MCF 10A (cell line): ENCODE results near the gene TAL1. TPM values are rescaled to one million over a fixed set of nuclear protein-coding genes. Genes with fewer than 3 reads are reported as not detected.

Source experiments
- BruUV-seq: library from RNA; stranded (reverse); fragments of 400-500 nt; replicated peaks from 2 replicates; lab custom pipeline; 2021; lab: Mats Ljungman, UMichigan
- CTCF ChIA-PET: fragments of 300-600 bp; sonication (Branson Sonifier 250); formaldehyde crosslinking; extraction: SDS; loops from one replicate; lab custom pipeline; 2021; ENCODE audit warnings: antibody characterized with exemption, inconsistent platforms; lab: Yijun Ruan, JAX
- POLR2A ChIA-PET: fragments of 300-600, 350-650 bp; sonication (Branson Sonifier 250); formaldehyde crosslinking; extraction: SDS; loops from one replicate; lab custom pipeline; 2020; ENCODE audit warnings: antibody characterized with exemption, inconsistent platforms; lab: Yijun Ruan, JAX
- DNase-seq: peaks from one replicate; pipeline ENCODE4 v3.0.0-alpha.2; 2018; ENCODE audit not compliant: unreplicated experiment
- H3K27ac Mint-ChIP-seq: one replicate; pipeline ENCODE4 v1.8.0; 2022; ENCODE audit warnings: mild to moderate bottlenecking, low read depth, mixed read lengths; ENCODE audit not compliant: unreplicated experiment
- H3K27me3 Mint-ChIP-seq: one replicate; pipeline ENCODE4 v1.8.0; 2022; ENCODE audit warnings: mixed read lengths; ENCODE audit not compliant: insufficient read depth, unreplicated experiment
- H3K36me3 Mint-ChIP-seq: one replicate; pipeline ENCODE4 v1.8.0; 2022; ENCODE audit warnings: mild to moderate bottlenecking, moderate library complexity, mixed read lengths; ENCODE audit not compliant: insufficient read depth, unreplicated experiment
- H3K4me1 Mint-ChIP-seq: one replicate; pipeline ENCODE4 v1.8.0; 2022; ENCODE audit warnings: mixed read lengths; ENCODE audit not compliant: insufficient read depth, unreplicated experiment
- H3K4me3 Mint-ChIP-seq: one replicate; pipeline ENCODE4 v1.8.0; 2022; ENCODE audit warnings: mild to moderate bottlenecking, moderate library complexity, mixed read lengths; ENCODE audit not compliant: unreplicated experiment
- H3K9me3 Mint-ChIP-seq: one replicate; pipeline ENCODE4 v1.8.0; 2022; ENCODE audit warnings: mixed read lengths; ENCODE audit not compliant: unreplicated experiment
- CTCF ChIP-seq: fragments of 200-600 bp; IDR thresholded peaks from one replicate; pipeline ENCODE4 v1.8.0; 2022; ENCODE audit warnings: antibody characterized with exemption, mild to moderate bottlenecking; ENCODE audit not compliant: unreplicated experiment
- intact Hi-C: fragments of 100-400 bp; cut with micrococcal nuclease; formaldehyde crosslinking; loops from 2 replicates; pipeline ENCODE4 v1.14.1; 2022
- total RNA-seq: library from RNA; stranded (reverse); gene quantifications from 2 replicates; pipeline ENCODE4 v1.2.3, GENCODE V29; 2022

The TAL1 gene
- total RNA-seq, 1 experiment from 2014 or later: not detected

GRCh38 chr1:47219590-47220220 is 12.3 kb downstream of the TAL1 start:
- H3K27ac Mint-ChIP-seq: no peak overlapping the region
- CTCF ChIA-PET: interaction anchor here (1.0 kb wide), 1 partner anchor 26 kb away, joined by 3 read pairs; no protein-coding TSS in a partner anchor

GRCh38 chr1:47219001-47219400 is 13.0 kb downstream of the TAL1 start:
- DNase-seq: no peak
- no peaks in the 10 kb centered on the region for H3K4me1 Mint-ChIP-seq
- intact Hi-C loops: no loop called here
- ChIA-PET POLR2A (no interaction called here), CTCF (interaction anchor here (1.1 kb wide), 1 partner anchor 25 kb away, joined by 3 read pairs; no protein-coding TSS in a partner anchor)
- no peak overlapping the region for H3K4me3 Mint-ChIP-seq
- H3K9me3 Mint-ChIP-seq: no peaks in the 10 kb centered on the region
- TF ChIP-seq CTCF: no peak
- no TSS peak for BruUV-seq
- H3K27ac Mint-ChIP-seq: no peak overlapping the region
- H3K27me3 Mint-ChIP-seq: no peaks in the 10 kb centered on the region
- H3K36me3 Mint-ChIP-seq: peaks cover 6% of the 10 kb centered on the region

More at GRCh38 chr1:47219590-47220220, 12.3 kb downstream of the TAL1 start:
- DNase-seq: no peak
- no TSS peak for BruUV-seq
- Mint-ChIP-seq H3K36me3 (peaks cover 6% of the 10 kb centered on the region), H3K4me3 (no peak overlapping the region), H3K9me3 (no peaks in the 10 kb centered on the region), H3K4me1 (no peaks in the 10 kb centered on the region), H3K27me3 (no peaks in the 10 kb centered on the region)
- TF ChIP-seq CTCF: no peak
- POLR2A ChIA-PET: no interaction called here
- intact Hi-C loops: no loop called here

GRCh38 chr1:47216278-47217059 is 15.6 kb downstream of the TAL1 start:
- no peaks in the 10 kb centered on the region for H3K27me3 Mint-ChIP-seq
- peaks cover 6% of the 10 kb centered on the region for H3K36me3 Mint-ChIP-seq
- no peak overlapping the region for H3K27ac Mint-ChIP-seq
- no TSS peak for BruUV-seq
- H3K4me1 Mint-ChIP-seq: no peaks in the 10 kb centered on the region
- no peak for TF ChIP-seq CTCF
- intact Hi-C loops: no loop called here
- ChIA-PET CTCF (interaction anchor here (1.7 kb wide), 1 partner anchor 11 kb away, joined by 7 read pairs; no protein-coding TSS in a partner anchor), POLR2A (no interaction called here)
- DNase-seq: no peak
- no peak overlapping the region for H3K4me3 Mint-ChIP-seq
- no peaks in the 10 kb centered on the region for H3K9me3 Mint-ChIP-seq

GRCh38 chr1:47215713-47216112 is 16.3 kb downstream of the TAL1 start:
- no peaks in the 10 kb centered on the region for H3K27me3 Mint-ChIP-seq
- peaks cover 1% of the 10 kb centered on the region for H3K36me3 Mint-ChIP-seq
- POLR2A ChIA-PET: no interaction called here

More at GRCh38 chr1:47215713-47216112, 16.3 kb downstream of the TAL1 start:
- CTCF ChIA-PET: interaction anchor here (0.9 to 1.7 kb wide), 2 partner anchors 10 to 40 kb away, joined by 3 to 7 read pairs; no protein-coding TSS in a partner anchor
- no TSS peak for BruUV-seq
- H3K4me1 Mint-ChIP-seq: no peaks in the 10 kb centered on the region
- no peak overlapping the region for H3K27ac Mint-ChIP-seq
- intact Hi-C loops: no loop called here
- H3K4me3 Mint-ChIP-seq: no peak overlapping the region
- no peak for TF ChIP-seq CTCF
- no peaks in the 10 kb centered on the region for H3K9me3 Mint-ChIP-seq
- no peak for DNase-seq
